Measurements from ENCODE around the gene BPGM. TPM values are rescaled to one million over a fixed set of nuclear protein-coding genes. Genes with fewer than 3 reads are reported as not detected.
"Not testable (repeated sequence)": the region's sequence is repeated elsewhere in the genome, so short reads cannot be mapped to it uniquely, and the experiment has no call there.

The BPGM gene
- total RNA-seq, 1 experiment from 2014 or later = 14.0 TPM

- DNase-seq (ENCODE audit: low spot score) = no peak
- Histone ChIP-seq H3K27me3 (replicated peaks; ENCODE audit: insufficient read depth, low read depth, low read length, poor library complexity) (no peaks in the 10 kb centered on the region), H3K36me3 (ENCODE audit: insufficient read depth, low read length, poor library complexity, severe bottlenecking) (no peaks in the 10 kb centered on the region), H3K27ac (ENCODE audit: low read depth, low read length, poor library complexity, severe bottlenecking) (no peak overlapping the region), H3K4me1 (ENCODE audit: insufficient read depth, low read length, poor library complexity, severe bottlenecking) (no peaks in the 10 kb centered on the region), H3K9me3 (ENCODE audit: low read depth, low read length, poor library complexity, severe bottlenecking) (no peaks in the 10 kb centered on the region), H3K4me3 (ENCODE audit: low read depth, low read length, poor library complexity, severe bottlenecking) (no peak overlapping the region)
- ChIA-PET CTCF (no interaction called here), POLR2A (ENCODE audit: low non-redundant PET) (no interaction called here)
- TF ChIP-seq EZH2 (IDR thresholded peaks at IDR 0.05; ENCODE audit: borderline replicate concordance, low read depth, low read length, poor library complexity, severe bottlenecking) = no peak
- TF ChIP-seq, protein P1, sequence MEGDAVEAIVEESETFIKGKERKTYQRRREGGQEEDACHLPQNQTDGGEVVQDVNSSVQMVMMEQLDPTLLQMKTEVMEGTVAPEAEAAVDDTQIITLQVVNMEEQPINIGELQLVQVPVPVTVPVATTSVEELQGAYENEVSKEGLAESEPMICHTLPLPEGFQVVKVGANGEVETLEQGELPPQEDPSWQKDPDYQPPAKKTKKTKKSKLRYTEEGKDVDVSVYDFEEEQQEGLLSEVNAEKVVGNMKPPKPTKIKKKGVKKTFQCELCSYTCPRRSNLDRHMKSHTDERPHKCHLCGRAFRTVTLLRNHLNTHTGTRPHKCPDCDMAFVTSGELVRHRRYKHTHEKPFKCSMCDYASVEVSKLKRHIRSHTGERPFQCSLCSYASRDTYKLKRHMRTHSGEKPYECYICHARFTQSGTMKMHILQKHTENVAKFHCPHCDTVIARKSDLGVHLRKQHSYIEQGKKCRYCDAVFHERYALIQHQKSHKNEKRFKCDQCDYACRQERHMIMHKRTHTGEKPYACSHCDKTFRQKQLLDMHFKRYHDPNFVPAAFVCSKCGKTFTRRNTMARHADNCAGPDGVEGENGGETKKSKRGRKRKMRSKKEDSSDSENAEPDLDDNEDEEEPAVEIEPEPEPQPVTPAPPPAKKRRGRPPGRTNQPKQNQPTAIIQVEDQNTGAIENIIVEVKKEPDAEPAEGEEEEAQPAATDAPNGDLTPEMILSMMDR (conservative IDR thresholded peaks at IDR 0.05; ENCODE audit: low read depth, low read length) = no peak
- intact Hi-C loops (cut with micrococcal nuclease; ENCODE audit: unreplicated experiment) = no loop called here
- no TSS peak for BruUV-seq (replicated peaks)
These were observed 14.3 kb downstream of the BPGM start for GRCh38 chr7:134660961-134661376.

DNA sequence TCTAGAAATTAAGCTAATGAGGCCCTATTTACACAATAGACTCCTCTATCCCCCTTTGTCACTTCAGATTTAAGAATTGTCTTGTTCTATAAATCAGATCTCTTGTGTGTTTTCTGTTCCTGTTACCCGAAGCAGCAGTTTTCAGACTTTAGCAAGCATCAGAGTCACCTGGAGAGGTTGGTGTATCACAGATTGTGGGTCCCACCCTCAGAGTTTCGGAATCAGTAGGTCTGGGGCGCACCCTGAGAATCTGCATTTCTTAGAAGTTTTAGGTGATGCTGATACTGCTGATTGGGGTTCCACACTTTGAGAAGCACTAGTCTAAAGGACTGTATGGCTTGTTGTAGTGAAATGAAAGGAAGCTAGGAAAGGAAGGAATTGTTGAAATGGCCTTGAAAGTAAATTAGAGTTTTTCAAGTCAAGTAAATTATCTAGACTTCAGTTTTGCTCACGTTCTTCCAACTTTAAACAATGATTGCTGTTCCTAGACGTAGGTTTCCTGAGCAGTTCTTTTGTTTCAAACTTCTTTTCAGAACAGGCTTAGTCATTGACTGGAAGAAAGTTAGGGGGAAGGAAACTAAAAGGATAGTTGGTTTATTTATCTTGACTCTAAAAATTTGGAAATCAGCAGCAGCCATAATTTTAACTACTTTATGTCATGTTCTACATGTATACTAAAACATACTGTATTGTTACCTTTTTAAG is 15.7 kb downstream of the BPGM start:
- no peak for DNase-seq (ENCODE audit: low spot score)
- intact Hi-C loops (cut with micrococcal nuclease; ENCODE audit: unreplicated experiment) = no loop called here
- no peaks in the 10 kb centered on the region for H3K4me1 ChIP-seq (ENCODE audit: insufficient read depth, low read length, poor library complexity, severe bottlenecking)
- TF ChIP-seq, protein P1 (conservative IDR thresholded peaks at IDR 0.05; ENCODE audit: low read depth, low read length) = no peak
- no peak for TF ChIP-seq EZH2 (IDR thresholded peaks at IDR 0.05; ENCODE audit: borderline replicate concordance, low read depth, low read length, poor library complexity, severe bottlenecking)
- no peaks in the 10 kb centered on the region for H3K36me3 ChIP-seq (ENCODE audit: insufficient read depth, low read length, poor library complexity, severe bottlenecking)
- ChIA-PET CTCF (no interaction called here), POLR2A (ENCODE audit: low non-redundant PET) (no interaction called here)
- BruUV-seq (replicated peaks) = no TSS peak
- no peak overlapping the region for H3K27ac ChIP-seq (ENCODE audit: low read depth, low read length, poor library complexity, severe bottlenecking)
- no peaks in the 10 kb centered on the region for H3K27me3 ChIP-seq (replicated peaks; ENCODE audit: insufficient read depth, low read depth, low read length, poor library complexity)
- no peaks in the 10 kb centered on the region for H3K9me3 ChIP-seq (ENCODE audit: low read depth, low read length, poor library complexity, severe bottlenecking)
- no peak overlapping the region for H3K4me3 ChIP-seq (ENCODE audit: low read depth, low read length, poor library complexity, severe bottlenecking)

GRCh38 chr7:134662871-134663205 is 16.2 kb downstream of the BPGM start:
- BruUV-seq (replicated peaks) = no TSS peak
- ChIA-PET CTCF (no interaction called here), POLR2A (ENCODE audit: low non-redundant PET) (no interaction called here)
- H3K9me3 ChIP-seq (ENCODE audit: low read depth, low read length, poor library complexity, severe bottlenecking) = no peaks in the 10 kb centered on the region
- H3K27ac ChIP-seq (ENCODE audit: low read depth, low read length, poor library complexity, severe bottlenecking) = no peak overlapping the region
- DNase-seq (ENCODE audit: low spot score) = no peak
- no peaks in the 10 kb centered on the region for H3K36me3 ChIP-seq (ENCODE audit: insufficient read depth, low read length, poor library complexity, severe bottlenecking)
- intact Hi-C loops (cut with micrococcal nuclease; ENCODE audit: unreplicated experiment) = no loop called here
- TF ChIP-seq, protein P1 (conservative IDR thresholded peaks at IDR 0.05; ENCODE audit: low read depth, low read length) = no peak
- no peak for TF ChIP-seq EZH2 (IDR thresholded peaks at IDR 0.05; ENCODE audit: borderline replicate concordance, low read depth, low read length, poor library complexity, severe bottlenecking)
- H3K4me1 ChIP-seq (ENCODE audit: insufficient read depth, low read length, poor library complexity, severe bottlenecking) = no peaks in the 10 kb centered on the region
- H3K4me3 ChIP-seq (ENCODE audit: low read depth, low read length, poor library complexity, severe bottlenecking) = no peak overlapping the region
- H3K27me3 ChIP-seq (replicated peaks; ENCODE audit: insufficient read depth, low read depth, low read length, poor library complexity) = no peaks in the 10 kb centered on the region

- POLR2A ChIA-PET (ENCODE audit: low non-redundant PET); H3K27ac ChIP-seq (ENCODE audit: low read depth, low read length, poor library complexity, severe bottlenecking); H3K27me3 ChIP-seq (replicated peaks; ENCODE audit: insufficient read depth, low read depth, low read length, poor library complexity); H3K9me3 ChIP-seq (ENCODE audit: low read depth, low read length, poor library complexity, severe bottlenecking); intact Hi-C loops (cut with micrococcal nuclease; ENCODE audit: unreplicated experiment); DNase-seq (ENCODE audit: low spot score); H3K4me3 ChIP-seq (ENCODE audit: low read depth, low read length, poor library complexity, severe bottlenecking); BruUV-seq (replicated peaks); CTCF ChIA-PET; H3K36me3 ChIP-seq (ENCODE audit: insufficient read depth, low read length, poor library complexity, severe bottlenecking); H3K4me1 ChIP-seq (ENCODE audit: insufficient read depth, low read length, poor library complexity, severe bottlenecking): not testable (repeated sequence)
These were observed 18.4 kb downstream of the BPGM start for GRCh38 chr7:134665045-134665444.
